NCI-H2196 (cell line): ENCODE results near the gene CACNA2D1.

ENCODE experiments used
- DNase-seq: peaks from one replicate; lab custom pipeline; 2025; ENCODE audit not compliant: unreplicated experiment; lab: John Stamatoyannopoulos, UW

Gene CACNA2D1

DNA sequence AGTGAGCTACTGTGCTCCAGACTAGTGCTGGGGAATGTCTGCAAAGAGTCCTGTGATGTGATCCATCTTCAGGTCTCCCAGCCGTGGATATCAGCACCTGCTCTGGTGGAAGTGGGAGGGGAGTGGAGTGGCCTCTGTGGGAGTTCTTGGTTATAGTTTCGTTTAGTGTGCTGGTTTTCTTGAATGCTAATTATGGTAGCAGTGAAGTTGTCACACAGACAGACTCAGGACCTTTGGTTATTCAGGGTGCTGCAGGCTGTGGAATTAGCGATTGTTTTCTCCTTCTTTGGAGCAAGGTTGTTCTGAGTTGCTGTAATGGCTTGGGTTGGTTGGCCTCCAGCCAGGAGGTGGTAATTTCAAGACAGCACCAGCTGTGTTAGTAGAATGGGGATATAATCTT, 541.0 kb downstream of the CACNA2D1 start:
- DNase-seq = no peak
